Activated CD4-positive, alpha-beta T cell treated with anti-CD3 and anti-CD28 coated beads, Interleukin-2, Interleukin-6, amounts not matched to agents 100 ng/mL and 50 ng/mL, durations not matched to agents 16 hours and 8 hours (primary cell): ENCODE results near the gene POR.
A peak's percentile ranks its signal among the peaks of the same experiment; 100 is the strongest.
"Not testable (repeated sequence)": the region's sequence is repeated elsewhere in the genome, so short reads cannot be mapped to it uniquely, and the experiment has no call there.

ENCODE experiments used
- DNase-seq: peaks from one replicate; pipeline ENCODE4 v3.0.0-alpha.2; 2020

Gene POR

DNA sequence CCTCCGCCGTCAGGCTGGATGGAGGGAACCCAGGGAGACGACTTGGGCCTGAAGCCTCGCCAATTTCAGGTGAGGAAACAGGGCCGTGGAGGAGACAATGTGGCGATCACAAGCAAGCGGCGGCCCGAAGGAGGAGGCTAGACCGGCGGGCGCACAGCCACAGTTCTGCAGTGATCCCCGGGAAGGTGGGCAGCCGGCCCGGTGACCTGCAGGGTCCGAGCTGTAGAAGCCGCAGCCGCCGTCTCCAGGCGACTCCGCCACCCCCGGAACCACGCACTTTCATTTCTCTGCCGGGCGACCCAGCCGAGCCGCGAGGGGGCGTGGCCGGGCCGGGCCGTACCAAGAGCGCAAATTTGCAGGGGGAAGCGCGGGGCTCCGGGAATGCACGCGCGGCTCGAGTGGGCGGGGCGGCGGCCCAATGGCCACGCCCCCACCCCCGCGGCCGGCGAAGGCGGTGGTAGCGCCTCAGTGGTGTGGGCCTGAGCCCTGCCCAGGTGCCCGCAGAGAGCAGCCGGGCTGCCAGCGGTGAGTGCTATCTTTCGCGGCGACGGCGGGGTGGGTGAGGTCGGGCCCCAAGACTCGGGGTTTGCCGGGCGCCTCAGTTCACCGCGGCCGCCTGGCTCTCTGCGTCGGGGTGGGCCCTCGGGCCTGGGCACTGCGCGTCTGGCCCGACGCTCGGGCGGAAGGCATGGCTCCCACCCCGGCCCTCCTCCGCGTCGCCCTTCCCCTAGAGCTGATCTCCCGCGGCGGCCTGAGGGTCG is at the start of gene POR:
Gene POR (plus strand): TSS at position 501 of the 761 bp plus-strand sequence. CDS start 38,847 bp downstream, outside the sequence.
- peak; percentile 97 for DNase-seq

DNA sequence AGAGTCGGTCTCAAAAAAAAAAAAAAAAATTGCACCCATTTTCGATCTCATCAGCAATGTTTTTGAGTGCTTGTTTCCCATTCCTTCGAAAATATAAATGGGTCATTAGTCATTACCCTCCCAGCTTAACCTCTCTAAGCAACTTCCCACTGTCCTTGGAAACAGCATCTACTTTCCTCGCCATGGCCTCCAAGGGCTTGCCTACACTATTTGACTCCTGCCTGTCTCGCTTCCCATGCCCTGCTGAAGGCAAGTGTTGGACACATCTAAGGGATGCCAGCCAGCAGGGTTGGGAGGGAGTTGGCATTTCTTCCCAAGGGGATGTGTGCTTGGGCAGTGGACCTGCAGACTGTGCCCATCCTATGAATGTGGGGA is 48.9 kb upstream of the POR start:
- DNase-seq, result no peak

DNA sequence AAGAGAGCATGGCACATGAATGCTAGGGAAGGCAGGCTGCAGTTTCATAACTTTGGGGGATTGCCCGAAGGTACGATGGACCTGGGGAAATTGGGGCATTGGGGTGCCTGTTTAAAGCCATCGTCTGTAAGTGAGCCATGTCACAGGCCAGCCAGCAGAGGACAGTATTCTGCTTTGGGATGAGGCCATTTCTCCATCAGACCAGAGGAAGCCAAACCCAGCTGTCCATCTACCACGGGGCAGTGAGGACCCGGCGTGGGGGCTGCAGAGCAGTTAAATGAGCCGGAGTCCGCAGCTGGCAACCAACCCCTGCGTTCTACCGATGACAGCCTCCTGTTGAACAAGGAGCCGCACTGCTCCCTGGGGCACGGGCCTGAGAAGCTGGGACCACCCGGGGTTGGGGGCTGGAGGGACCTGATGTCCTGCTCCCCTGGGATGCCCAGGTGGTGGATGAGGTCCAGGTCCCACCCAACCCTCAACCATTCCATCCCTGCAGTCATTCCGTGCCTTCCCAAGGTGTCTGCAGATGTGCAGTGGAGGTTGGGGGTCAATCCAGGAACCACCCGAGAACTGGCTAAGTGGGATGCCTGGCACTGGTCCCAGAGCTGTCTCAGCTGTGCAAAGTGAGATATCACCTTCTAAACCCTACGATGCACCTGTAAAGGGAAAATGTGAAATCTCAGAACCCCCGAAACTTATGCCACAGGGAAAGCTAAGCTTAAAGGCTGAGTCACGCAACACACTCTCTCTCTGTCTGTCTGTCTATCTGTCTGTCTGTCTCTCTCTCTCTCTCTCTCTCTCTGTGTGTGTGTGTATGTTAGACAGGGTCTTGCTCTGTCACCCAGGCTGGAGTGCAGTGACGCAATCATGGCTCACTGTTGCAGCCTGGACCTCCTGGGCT is 48.2 kb upstream of the POR start:
- DNase-seq, result peak; percentile 63

DNA sequence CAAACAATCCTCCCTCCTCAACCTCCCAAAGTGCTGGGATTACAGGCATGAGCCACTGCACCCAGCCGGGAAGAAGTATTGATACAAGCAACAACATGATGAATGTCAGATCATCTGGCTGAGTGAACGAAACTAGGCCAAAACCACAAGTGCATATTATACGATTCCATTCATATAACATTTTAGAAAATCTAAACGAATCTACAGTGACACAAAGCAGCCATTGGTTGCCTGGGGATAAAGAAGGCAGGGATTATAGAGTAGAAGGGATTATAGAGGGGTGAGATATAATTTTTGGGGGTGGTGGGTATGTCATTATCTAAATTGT is 47.6 kb upstream of the POR start:
- no peak for DNase-seq

DNA sequence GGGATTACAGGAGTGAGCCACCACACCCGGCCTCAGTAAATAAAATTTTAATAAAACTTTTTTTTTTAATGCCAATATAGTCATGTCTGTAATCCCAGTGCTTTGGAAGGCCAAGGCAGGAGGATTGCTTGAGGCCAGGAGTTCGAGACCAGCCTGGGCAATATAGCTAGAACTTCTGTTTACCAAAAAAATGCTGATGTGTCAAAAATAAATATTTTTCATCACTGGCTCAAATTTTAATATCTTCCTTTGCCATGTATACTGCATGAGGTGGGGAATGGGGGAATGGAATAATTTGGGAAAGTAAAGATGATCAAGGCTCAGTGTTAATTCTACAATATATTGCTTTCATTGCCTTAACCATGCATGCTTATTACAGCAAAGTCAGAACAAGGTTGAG is 46.8 kb upstream of the POR start:
- no peak for DNase-seq

DNA sequence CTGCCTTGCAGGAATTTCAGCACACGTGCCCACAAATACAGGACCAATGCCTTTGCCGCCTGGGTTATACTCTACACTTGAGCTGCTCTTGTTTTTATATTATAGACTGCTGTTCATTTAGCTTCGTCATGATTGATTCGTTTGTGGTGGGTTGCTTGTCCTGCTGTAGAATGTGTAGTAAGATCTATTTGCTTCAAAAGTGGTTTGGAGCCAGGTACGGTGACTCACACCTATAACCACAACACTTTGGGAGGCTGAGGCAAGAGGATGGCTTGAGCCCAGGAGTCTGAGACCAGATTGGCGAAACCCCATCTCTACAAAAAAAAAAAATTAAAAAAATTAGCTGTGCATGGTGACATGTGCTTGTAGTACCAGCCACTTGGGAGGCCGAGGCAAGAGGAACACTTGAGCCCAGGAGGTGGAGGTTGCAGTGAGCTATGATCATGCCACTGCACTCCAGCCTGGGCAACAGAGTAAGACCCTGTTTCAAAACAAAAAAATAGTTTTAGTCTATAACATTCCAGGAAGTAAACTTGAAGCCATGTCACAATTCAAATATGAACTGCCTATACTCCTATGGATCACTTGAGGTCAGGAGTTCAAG is 45.1 kb upstream of the POR start:
- peak; percentile 42 for DNase-seq

DNA sequence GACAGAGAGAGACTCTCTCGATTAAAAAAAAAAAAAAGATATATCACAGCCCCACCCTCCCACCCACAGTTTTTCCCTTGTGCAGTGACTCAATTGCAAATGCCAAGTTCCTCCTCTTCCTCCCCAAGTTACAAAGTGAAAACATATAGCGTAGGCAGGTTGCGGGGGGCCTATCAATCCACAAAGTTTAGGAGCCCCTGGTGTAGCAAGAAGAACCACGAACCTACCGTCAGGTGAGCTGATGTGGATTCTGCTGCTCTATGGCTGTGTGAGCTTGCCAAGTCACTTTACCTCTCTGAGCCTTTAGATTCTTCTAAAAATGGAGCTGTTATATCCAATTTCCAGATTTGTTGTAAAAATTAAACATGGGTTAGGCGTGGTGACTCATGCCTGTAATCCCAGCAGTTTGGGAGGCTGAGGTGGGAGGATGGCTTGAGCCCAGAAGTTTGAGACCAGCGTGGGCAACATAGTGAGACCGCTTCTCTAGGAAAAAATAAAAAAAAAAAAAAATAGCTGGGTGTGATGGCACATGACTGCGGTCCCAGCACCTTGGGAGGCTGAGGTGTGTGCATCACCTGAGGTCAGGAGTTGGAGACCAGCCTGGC is 44.3 kb upstream of the POR start:
- DNase-seq, result peak; percentile 23

DNA sequence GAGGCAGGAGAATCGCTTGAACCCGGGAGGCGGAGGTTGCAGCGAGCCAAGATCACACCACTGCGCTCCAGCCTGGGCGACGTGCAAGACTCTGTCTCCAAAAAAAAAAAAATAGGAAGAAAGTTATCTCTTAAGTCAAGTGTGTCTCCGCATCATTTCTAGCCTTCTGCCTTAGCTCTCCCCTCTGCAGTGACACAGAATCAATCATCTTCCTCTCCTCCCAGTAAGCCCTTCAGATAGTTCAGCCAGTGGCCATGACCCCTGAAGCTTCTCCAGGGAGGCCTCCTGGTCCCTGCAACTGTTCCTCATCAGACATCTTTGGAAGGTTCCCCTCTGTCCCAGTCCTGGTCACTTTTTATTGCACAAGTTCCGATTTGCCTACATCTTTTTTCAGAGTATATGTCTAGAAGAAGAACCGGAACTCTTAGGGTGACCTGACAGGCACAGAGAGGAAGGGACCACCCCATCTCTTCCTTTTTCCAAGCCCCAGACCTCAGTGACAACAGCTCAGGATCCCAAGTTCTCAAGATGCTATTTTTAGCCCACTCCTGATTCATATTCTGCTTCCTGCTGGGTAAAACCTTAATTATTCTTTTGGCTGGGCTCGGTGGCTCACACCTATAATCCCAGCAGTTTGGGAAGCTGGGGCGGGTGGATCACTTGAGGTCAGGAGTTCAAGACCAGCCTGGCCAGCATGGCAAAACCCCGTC is 42.7 kb upstream of the POR start:
- DNase-seq, result no peak

DNA sequence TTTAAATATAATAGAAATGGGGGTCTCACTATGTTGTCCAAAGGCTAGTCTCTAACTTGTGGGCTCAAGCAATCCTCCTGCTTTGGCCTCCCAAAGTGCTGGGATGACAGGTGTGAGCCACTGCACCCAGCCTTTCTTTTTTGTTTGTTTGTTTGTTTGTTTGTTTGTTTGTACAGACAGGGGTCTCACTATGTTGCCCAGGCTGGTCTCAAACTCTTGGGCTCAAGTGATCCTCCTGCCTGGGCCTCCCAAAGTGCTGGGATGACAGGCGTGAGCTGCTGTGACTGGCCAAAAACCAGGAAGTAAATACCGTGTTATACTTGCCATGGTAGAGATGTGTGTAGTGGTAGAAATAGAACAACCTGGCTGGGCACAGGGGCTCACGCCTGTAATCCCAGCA is 40.8 kb upstream of the POR start:
- not testable (repeated sequence) for DNase-seq

DNA sequence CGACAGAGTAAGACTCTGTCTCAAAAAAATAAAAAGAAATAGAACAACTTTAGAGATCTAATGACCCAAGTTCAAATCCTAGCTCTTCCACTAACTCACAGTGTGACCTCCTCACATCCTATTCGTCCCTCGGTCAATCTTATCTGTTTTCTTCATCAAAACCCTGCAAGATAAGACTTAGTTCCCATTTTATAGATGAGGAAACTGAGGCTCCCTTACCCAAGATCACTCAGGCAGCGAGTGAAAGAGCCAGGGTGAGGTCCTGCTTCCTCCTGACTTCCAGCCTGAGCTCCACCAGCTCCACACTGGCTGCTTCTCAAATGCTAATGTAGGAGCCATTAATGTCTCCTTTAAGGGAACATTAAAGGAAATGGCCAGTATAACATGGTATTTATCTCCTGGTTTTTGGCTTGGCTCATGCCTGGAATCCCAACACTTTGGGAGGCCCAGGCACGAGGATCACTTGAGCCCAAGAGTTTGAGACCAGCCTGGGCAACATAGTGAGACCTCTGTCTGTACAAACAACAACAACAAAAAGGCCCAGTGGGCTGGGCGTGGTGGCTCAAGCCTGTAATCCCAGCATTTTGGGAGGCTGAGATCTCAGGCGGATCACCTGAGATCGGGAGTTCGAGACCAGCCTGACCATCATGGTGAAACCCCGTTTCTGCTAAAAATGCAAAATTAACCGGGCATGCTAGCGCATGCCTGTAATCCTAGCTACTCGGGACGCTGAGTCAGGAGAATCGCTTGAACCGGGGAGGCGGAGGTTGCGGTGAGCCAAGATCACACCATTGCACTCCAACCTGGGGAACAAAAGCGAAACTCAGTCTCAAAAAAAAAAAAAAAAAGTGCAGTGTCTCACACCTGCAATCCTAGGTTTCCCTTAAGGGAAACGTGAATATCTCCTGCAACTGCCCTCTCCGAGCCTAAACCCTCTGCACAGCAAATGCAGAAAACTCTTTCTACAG is 39.6 kb upstream of the POR start:
- no peak for DNase-seq

DNA sequence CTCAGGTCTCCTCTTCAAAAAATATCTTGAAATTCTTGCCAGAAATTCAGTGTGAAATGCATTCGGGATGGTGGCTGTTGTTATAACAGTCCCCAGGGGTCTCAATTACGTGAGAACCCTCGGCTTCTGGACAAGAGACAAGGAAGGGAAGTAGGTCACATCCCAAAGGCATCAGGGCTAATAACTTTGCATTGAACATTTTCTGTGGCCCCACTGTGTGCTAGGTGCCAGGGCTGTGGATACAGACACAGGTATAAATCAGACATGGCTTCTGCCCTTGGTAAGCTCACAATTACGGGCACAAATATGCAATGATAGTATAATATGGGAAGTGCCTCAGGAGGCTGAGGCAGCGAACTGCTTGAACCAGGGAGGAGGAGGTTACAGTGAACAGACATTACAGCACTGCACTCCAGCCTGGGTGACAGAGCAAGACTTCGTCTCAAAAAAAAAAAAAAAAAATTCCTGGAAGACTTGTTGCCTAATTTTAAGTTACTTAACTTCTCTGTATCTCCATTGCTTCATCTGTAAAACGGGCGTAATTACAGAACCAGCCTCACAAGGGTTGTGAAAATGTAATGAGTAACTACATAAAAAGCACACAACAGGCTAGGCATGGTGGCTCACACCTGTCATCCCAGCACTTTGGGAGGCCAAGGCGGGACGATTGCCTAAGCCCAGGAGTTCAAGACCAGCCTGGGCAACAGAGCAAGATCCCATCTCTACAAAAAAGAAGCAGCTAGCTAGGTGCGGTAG is 38.7 kb upstream of the POR start:
- no peak for DNase-seq

DNA sequence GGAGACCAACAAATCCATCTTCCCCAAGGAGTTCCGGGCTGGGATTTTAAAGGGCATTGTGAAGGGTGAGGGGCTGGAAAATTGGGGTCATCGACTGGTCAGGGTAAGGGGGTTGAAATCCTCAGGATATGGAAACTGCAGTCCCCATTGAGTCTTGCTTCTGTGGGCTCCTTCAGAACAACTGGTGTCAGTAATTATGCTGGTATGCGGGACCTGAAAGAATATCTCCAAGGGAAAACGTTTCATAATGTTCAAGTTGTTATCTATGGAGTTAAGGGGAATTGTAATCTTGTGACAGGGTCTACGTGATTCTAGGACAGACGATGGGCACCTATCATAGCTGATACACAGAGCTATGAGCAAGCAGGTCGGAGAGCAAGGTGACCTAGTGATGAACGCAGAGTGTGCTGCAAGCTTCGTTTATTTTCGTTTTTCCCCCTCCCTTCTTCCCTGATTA is 36.6 kb upstream of the POR start:
- DNase-seq, result no peak

DNA sequence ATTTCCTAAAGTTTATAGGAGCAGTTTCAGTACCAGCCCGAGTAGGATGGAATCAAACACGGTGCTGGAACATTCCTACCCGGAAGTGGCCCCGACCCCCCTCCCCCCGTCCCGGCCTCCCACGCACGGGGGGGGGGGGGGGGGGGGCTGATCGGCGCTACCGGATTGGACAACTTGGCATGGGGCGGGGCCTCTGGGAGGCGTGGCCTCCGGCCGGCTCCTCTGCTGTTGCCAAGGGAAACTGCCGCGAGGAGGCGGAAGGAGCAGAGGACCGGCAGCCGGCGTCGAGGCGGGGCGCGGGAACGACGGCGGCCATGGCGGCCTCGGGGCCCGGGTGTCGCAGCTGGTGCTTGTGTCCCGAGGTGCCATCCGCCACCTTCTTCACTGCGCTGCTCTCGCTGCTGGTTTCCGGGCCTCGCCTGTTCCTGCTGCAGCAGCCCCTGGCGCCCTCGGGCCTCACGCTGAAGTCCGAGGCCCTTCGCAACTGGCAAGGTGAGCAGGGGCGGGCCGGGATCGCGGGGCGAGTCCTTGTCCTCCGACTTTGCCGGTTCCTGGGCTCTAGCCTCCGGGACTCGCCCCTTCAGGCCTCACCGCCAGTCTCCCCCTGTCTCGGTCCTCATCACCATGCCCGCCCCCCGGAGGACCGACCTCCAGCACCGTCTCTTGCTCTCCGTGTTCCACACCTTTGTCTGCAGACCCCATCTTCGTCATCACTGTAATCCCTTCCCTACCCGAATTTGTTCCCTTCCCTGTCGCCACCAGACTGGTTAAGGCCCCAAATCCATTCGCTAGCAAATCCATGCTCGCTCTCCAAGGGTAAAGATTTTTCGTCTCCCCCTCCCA is 36.0 kb upstream of the POR start, which contains the start of gene RHBDD2:
Gene RHBDD2 (plus strand): TSS at position 266 of the 843 bp plus-strand sequence. CDS start 49 bp downstream, at position 315.
- DNase-seq, result peak; percentile 98

DNA sequence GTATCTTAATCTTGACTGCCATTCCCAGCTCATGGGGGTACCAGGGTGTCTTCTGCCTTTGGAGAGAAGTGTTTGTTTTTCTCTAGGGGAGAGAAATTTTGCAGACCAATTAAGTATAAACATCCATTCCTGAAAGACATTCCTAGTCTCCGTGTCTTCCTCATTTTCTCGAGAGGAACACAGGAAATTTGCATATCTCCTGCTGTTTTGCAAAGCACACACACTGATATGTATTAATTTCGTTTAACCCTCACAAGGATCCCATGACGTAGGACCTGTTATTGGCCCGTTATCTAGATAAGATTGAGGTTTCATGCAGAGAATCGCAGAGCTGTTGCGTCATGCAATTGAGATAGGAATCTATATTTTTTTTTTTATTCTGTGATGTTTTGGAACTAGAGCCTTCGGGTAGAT is 35.2 kb upstream of the POR start:
- peak; percentile 55 for DNase-seq

DNA sequence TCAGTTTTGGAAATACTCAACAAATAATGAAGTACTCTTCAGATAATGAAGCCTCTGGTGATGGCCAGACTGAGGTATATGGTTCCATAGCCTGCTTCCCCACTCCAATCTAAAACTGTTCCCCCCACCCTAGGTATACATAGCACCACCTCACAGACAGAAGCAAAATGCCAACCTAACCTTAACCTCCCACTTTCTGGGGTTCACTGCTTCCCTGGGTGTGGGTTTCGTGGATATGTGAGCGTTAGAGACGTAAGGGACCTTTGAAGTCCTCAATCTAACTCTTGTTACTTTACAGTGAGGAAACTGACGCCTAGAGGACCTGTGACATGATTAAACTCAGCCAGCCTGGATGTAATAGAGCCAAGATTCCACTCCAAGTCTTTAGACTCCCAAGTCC is 34.7 kb upstream of the POR start:
- no peak for DNase-seq

DNA sequence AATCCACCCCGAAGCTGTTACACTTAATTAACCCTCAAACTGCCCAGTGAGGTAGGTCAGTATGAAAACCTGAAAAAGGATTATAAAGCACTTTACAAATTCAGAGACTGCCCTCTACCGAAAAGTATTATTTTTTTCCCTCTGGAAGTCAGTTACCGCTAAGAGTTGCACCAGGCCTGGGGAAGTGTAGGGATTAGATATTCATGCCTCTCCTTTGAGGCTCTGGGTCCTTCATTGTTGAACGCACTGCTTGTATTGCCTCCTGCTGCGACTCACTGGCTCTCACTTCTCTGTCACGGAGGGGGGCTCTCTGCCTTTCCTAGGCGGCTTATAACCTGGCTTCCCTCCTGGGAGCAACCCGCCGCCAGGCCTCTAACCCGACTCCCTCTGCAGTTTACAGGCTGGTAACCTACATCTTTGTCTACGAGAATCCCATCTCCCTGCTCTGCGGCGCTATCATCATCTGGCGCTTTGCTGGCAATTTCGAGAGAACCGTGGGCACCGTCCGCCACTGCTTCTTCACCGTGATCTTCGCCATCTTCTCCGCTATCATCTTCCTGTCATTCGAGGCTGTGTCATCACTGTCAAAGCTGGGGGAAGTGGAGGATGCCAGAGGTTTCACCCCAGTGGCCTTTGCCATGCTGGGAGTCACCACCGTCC is 33.4 kb upstream of the POR start:
- DNase-seq, result no peak

DNA sequence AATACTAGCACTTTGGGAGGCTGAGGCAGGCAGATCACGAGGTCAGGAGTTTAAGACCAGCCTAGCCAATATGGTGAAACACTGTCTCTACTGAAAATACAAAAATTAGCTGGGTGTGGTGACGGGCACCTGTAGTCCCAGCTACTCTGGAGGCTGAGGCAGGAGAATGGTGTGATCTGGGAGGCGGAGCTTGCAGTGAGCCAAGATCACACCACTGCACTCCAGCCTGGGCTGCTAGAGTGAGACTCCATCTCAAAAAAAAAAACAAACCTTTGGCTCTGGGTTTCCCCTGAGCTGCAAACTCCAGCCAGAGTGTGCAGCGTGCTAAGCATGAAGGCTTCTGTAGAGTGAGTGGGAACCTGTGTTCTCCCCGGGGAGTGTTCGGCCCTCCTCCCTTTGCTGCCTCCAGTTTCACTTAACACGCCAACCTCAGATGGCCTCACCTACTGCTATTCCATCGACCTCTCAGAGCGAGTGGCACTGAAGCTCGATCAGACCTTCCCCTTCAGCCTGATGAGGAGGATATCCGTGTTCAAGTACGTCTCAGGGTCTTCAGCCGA is 31.6 kb upstream of the POR start:
- DNase-seq, result not testable (repeated sequence)

DNA sequence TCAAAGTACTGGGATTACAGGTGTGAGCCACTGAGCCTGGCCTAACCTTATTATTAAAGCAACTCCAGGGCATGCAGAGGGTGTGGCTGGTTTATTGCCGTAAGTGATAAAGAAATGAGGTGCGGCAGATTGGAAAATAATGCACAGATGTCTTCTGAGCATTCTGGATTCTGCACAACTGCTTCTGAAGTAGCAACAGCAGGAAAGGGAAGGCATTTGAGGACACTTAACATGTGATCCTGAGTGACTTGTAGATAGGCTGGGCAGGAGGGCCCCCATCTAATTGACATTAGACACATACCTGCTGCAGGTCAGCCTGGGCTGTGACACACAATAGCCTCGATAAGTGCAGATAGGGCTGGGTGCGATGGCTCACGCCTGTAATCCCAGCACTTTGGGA is 30.5 kb upstream of the POR start:
- no peak for DNase-seq

DNA sequence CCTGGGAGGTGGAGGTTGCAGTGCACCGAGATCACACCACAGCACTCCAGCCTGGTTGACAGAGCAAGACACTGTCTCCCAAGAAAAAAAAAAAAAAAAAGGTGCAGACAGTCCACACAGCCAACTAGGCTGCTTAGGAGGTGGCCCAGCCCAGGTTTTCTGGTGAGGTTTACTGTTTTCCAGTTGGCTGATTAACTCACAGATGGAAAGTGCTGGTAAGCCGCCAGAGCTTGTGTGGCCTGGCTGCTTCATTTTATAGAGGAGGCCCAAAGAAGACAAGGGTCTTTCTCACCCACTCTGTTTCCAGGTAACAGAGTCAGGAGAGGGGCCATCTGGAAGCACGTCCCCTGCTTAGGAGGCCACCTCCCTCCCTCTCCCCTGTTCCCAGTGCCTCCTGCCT is 29.9 kb upstream of the POR start:
- no peak for DNase-seq
